ENCODE data around the gene MPZL1. TPM values are rescaled to one million over a fixed set of nuclear protein-coding genes. Genes with fewer than 3 reads are reported as not detected.
A peak's percentile ranks its signal among the peaks of the same experiment; 100 is the strongest.
"Not testable (repeated sequence)": the region's sequence is repeated elsewhere in the genome, so short reads cannot be mapped to it uniquely, and the experiment has no call there.

MPZL1 gene
- total and polyA plus RNA-seq, 2 of the 13 experiments (the other 11 are each of a cell fraction or from before 2014, with no cell fraction given): 38.0 to 68.7 TPM

DNA sequence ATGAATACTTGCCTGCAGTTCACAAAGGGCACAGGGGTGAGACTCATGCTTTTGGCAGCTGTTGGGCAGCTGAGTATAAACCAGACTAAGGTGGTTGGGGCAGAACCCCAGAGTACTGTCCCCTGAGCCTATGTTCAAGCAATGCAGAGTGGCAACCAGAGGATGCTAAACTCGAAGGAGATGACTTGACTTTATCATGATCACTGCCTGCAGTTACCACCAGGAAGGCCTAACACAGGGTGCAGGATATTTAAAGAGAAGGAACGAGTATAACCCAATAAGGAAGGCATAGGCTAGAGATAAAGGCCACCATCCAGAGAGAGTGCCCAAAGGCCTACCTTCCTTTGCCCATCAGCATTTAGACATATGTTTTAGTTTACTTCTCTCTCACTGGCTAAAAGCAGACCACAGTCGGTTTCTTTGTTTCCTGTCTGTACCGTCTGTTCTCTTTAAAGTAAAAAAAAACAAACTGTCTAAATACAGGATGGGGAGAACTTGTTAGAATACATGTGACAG, 83.3 kb downstream of the MPZL1 start:
- POLR2A ChIA-PET: no interaction called here
- no peaks in the 10 kb centered on the region for H3K9me3 ChIP-seq (ENCODE audit: low read length)
- peaks cover 22% of the 10 kb centered on the region for H3K4me1 ChIP-seq (ENCODE audit: insufficient read depth, low read length)
- H3K36me3 ChIP-seq (replicated peaks in 1 of 2; ENCODE audit: control insufficient read depth in 1 of 2, insufficient read depth in 2 of 2, low read length in 2 of 2): no peaks in the 10 kb centered on the region
- TF ChIP-seq RFX3 (CRISPR knock-in tag; IDR thresholded peaks at IDR 0.05) (no peak), PPARG (CRISPR knock-in tag; conservative IDR thresholded peaks at IDR 0.05) (no peak), TCF12 (IDR thresholded peaks at IDR 0.05) (no peak), TCF12 (CRISPR knock-in tag; IDR thresholded peaks at IDR 0.05) (no peak), ZNF329 (CRISPR knock-in tag; IDR thresholded peaks at IDR 0.05; ENCODE audit: low read depth) (no peak), ZNF672 (CRISPR knock-in tag; IDR thresholded peaks at IDR 0.05) (no peak), ZNF207 (IDR thresholded peaks at IDR 0.05; ENCODE audit: borderline replicate concordance) (no peak), PRMT3 (CRISPR knock-in tag; IDR thresholded peaks at IDR 0.05; ENCODE audit: borderline replicate concordance, low read depth) (no peak), MTA1 (CRISPR knock-in tag; IDR thresholded peaks at IDR 0.05; ENCODE audit: borderline replicate concordance) (no peak)
- peak overlapping the region; percentile 15; the same call in 1 of the 2 replicates for H3K4me2 ChIP-seq (ENCODE audit: low read depth, low read length)
- no peaks in the 10 kb centered on the region for H3K79me2 ChIP-seq (ENCODE audit: insufficient read depth, low read length)
- in situ Hi-C loops (cut with HindIII; ENCODE audit: extremely low pct_ligation_motif_present, low pct_unique_long_range_greater_than_20kb) (loop anchor here (5.0 kb wide), 1 partner anchor 83 kb away; the partner anchor contains the start of gene MPZL1), intact Hi-C loops (cut with micrococcal nuclease; ENCODE audit: unreplicated experiment) (loop anchor here (10.0 kb wide), 1 partner anchor 130 kb away; the partner anchor contains the start of genes DCAF6 and MPC2)
- H3K27ac ChIP-seq (ENCODE audit: extremely low read length, insufficient read depth, low read length): no peak overlapping the region
- FAIRE-seq: no peak
- H2AFZ ChIP-seq (ENCODE audit: low read length): no peak overlapping the region
- H4K20me1 ChIP-seq (ENCODE audit: insufficient read depth, low read length): no peaks in the 10 kb centered on the region
- CTCF ChIA-PET (ENCODE audit: low intra/inter-chr PET ratio, low total read pairs): no interaction called here
- DNase-seq (ENCODE audit: low spot score): no peak
- no peak overlapping the region for H3K4me3 ChIP-seq (replicated peaks in 1 of 3; ENCODE audit: insufficient read depth in 1 of 3, low read depth in 2 of 3, low read length in 3 of 3)
- no peak for ATAC-seq
- no peak overlapping the region for H3K9ac ChIP-seq (ENCODE audit: insufficient read depth, low read depth, low read length)
- BruUV-seq (replicated peaks): no TSS peak
- WGBS (ENCODE audit: low lambda C conversion rate): 12% methylated on average over 4 of the region's 4 CpGs
- no peaks in the 10 kb centered on the region for H3K27me3 ChIP-seq (ENCODE audit: control insufficient read depth in 1 of 2, insufficient read depth in 2 of 2, low read length in 2 of 2)

- FAIRE-seq; H2AFZ ChIP-seq (ENCODE audit: low read length); H4K20me1 ChIP-seq (ENCODE audit: insufficient read depth, low read length); H3K4me3 ChIP-seq (replicated peaks in 1 of 3; ENCODE audit: insufficient read depth in 1 of 3, low read depth in 2 of 3, low read length in 3 of 3); ATAC-seq; H3K79me2 ChIP-seq (ENCODE audit: insufficient read depth, low read length); H3K4me2 ChIP-seq (ENCODE audit: low read depth, low read length); H3K27ac ChIP-seq (ENCODE audit: extremely low read length, insufficient read depth, low read length); H3K36me3 ChIP-seq (replicated peaks in 1 of 2; ENCODE audit: control insufficient read depth in 1 of 2, insufficient read depth in 2 of 2, low read length in 2 of 2); H3K9ac ChIP-seq (ENCODE audit: insufficient read depth, low read depth, low read length); H3K27me3 ChIP-seq (ENCODE audit: control insufficient read depth in 1 of 2, insufficient read depth in 2 of 2, low read length in 2 of 2); CTCF ChIA-PET (ENCODE audit: low intra/inter-chr PET ratio, low total read pairs); DNase-seq (ENCODE audit: low spot score); POLR2A ChIA-PET; H3K9me3 ChIP-seq (ENCODE audit: low read length); BruUV-seq (replicated peaks): not testable (repeated sequence)
- intact Hi-C loops (cut with micrococcal nuclease; ENCODE audit: unreplicated experiment): loop anchor here (10.0 kb wide), 1 partner anchor 129 kb away; the partner anchor contains the start of genes DCAF6 and MPC2
- in situ Hi-C loops (cut with HindIII; ENCODE audit: extremely low pct_ligation_motif_present, low pct_unique_long_range_greater_than_20kb): loop anchor here (5.0 kb wide), 1 partner anchor 84 kb away; the partner anchor contains the start of gene MPZL1
- 88% methylated on average over 10 of the region's 23 CpGs for WGBS (ENCODE audit: low lambda C conversion rate)
- H3K4me1 ChIP-seq (ENCODE audit: insufficient read depth, low read length): peaks cover 22% of the 10 kb centered on the region
Observed at GRCh38 chr1:167806235-167806634, 84.5 kb downstream of the MPZL1 start.

GRCh38 chr1:167806676-167807075, 84.9 kb downstream of the MPZL1 start:
- H3K9me3 ChIP-seq (ENCODE audit: low read length); H3K4me3 ChIP-seq (replicated peaks in 1 of 3; ENCODE audit: insufficient read depth in 1 of 3, low read depth in 2 of 3, low read length in 3 of 3); H2AFZ ChIP-seq (ENCODE audit: low read length); ATAC-seq; BruUV-seq (replicated peaks); H3K79me2 ChIP-seq (ENCODE audit: insufficient read depth, low read length); CTCF ChIA-PET (ENCODE audit: low intra/inter-chr PET ratio, low total read pairs); H3K27ac ChIP-seq (ENCODE audit: extremely low read length, insufficient read depth, low read length); H3K27me3 ChIP-seq (ENCODE audit: control insufficient read depth in 1 of 2, insufficient read depth in 2 of 2, low read length in 2 of 2); H3K9ac ChIP-seq (ENCODE audit: insufficient read depth, low read depth, low read length); H3K36me3 ChIP-seq (replicated peaks in 1 of 2; ENCODE audit: control insufficient read depth in 1 of 2, insufficient read depth in 2 of 2, low read length in 2 of 2); POLR2A ChIA-PET; FAIRE-seq; H3K4me2 ChIP-seq (ENCODE audit: low read depth, low read length); H4K20me1 ChIP-seq (ENCODE audit: insufficient read depth, low read length); DNase-seq (ENCODE audit: low spot score): not testable (repeated sequence)
- in situ Hi-C loops (cut with HindIII; ENCODE audit: extremely low pct_ligation_motif_present, low pct_unique_long_range_greater_than_20kb): loop anchor here (5.0 kb wide), 1 partner anchor 84 kb away; the partner anchor contains the start of gene MPZL1
- WGBS (ENCODE audit: low lambda C conversion rate): 96% methylated on average over 10 of the region's 12 CpGs
- peaks cover 22% of the 10 kb centered on the region for H3K4me1 ChIP-seq (ENCODE audit: insufficient read depth, low read length)
- intact Hi-C loops (cut with micrococcal nuclease; ENCODE audit: unreplicated experiment): loop anchor here (10.0 kb wide), 1 partner anchor 128 kb away; the partner anchor contains the start of genes DCAF6 and MPC2
